Vagina (tissue), 2 donors: ENCODE measurements around the gene DTYMK. TPM values are rescaled to one million over a fixed set of nuclear protein-coding genes. Genes with fewer than 3 reads are reported as not detected.

Experiments used
- DNase-seq, 2 donors: peaks; one replicate each; pipeline ENCODE4 v3.0.0-alpha.2; 2017; ENCODE audit errors: extremely low spot score in 2 of 2
- H3K27ac ChIP-seq: fragments of 200-600 bp; sonication (generic); one replicate; pipeline ENCODE4 v1.5.1; 2019
- H3K27me3 ChIP-seq: fragments of 200-600 bp; sonication (generic); one replicate; pipeline ENCODE4 v1.5.1; 2019
- H3K36me3 ChIP-seq, 2 donors: fragments of 200-600 bp; sonication (generic); one replicate each; pipeline ENCODE4 v1.5.1; 2017 to 2019
- H3K4me1 ChIP-seq: fragments of 200-600 bp; sonication (generic); one replicate; pipeline ENCODE4 v1.5.1; 2019
- H3K4me3 ChIP-seq, 2 donors: fragments of 200-600 bp; sonication (generic); 1 replicate in 1 of 2; 2 replicates in 1 of 2; pipeline ENCODE4 v1.5.1; 2016 to 2019
- H3K9me3 ChIP-seq: fragments of 200-600 bp; sonication (generic); one replicate; pipeline ENCODE4 v1.5.1; 2019
- CTCF ChIP-seq, 3 experiments: fragments of 450-650 bp in 2 of 3; fragments of 200-600 bp in 1 of 3; sonication (generic) in 1 of 3; IDR thresholded peaks; one replicate each; pipeline ENCODE4 v1.5.1; 2017 to 2019; ENCODE audit warnings: antibody characterized with exemption in 3 of 3, mild to moderate bottlenecking in 2 of 3, moderate library complexity in 2 of 3
- POLR2A ChIP-seq, 2 donors: fragments of 450-650 bp; IDR thresholded peaks; one replicate each; pipeline ENCODE4 v1.6.1; 2017; ENCODE audit warnings: antibody characterized with exemption in 2 of 2, mild to moderate bottlenecking in 2 of 2, moderate library complexity in 2 of 2
- POLR2AphosphoS5 ChIP-seq, 2 donors: sonication (generic); formaldehyde crosslinking; IDR thresholded peaks; one replicate each; pipeline ENCODE4 v1.9.0; 2017; ENCODE audit warnings: antibody characterized with exemption in 2 of 2, mild to moderate bottlenecking in 2 of 2, low read depth in 1 of 2; ENCODE audit not compliant: insufficient read depth in 1 of 2
- intact Hi-C: fragments of 100-400 bp; cut with DNase I; formaldehyde crosslinking; loops from one replicate; pipeline ENCODE4 v1.15.1; 2023
- total RNA-seq: library from RNA; depleted of rRNA; stranded (reverse); fragments of >200 nt; gene quantifications from one replicate; pipeline ENCODE4 v1.2.3, GENCODE V29; 2016

Gene DTYMK, protein sequence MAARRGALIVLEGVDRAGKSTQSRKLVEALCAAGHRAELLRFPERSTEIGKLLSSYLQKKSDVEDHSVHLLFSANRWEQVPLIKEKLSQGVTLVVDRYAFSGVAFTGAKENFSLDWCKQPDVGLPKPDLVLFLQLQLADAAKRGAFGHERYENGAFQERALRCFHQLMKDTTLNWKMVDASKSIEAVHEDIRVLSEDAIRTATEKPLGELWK
- 14.7 TPM for total RNA-seq

GRCh38 chr2:241686650-241687425 is at the start of gene DTYMK:
TSS of gene DTYMK (minus strand) at chr2:241686815. CDS start at chr2:241686783, 32 bp downstream.
- peaks cover 0 to 22% of the 10 kb centered on the region in 2 donors for H3K36me3 ChIP-seq
- peak in 1 of 2 donors; percentile 95 for DNase-seq
- H3K4me1 ChIP-seq: peaks cover 36% of the 10 kb centered on the region
- H3K4me3 ChIP-seq: peak within 1 kb of the TSS; percentile 80 to 99
- TF ChIP-seq CTCF (IDR thresholded peaks at IDR 0.05) (peak in 1 of 3 experiments; percentile 1), POLR2A (IDR thresholded peaks at IDR 0.05) (peak in 1 of 2 donors; percentile 72), POLR2AphosphoS5 (IDR thresholded peaks at IDR 0.05; ENCODE audit: insufficient read depth in 1 of 2, low read depth in 1 of 2) (peak; percentile 17 to 58)
- peak within 1 kb of the TSS; percentile 88 for H3K27ac ChIP-seq
- intact Hi-C loops: loop anchor here (2.0 kb wide), 1 partner anchor 16 kb away; the partner anchor contains the start of gene ING5
- no peaks in the 10 kb centered on the region for H3K27me3 ChIP-seq
- H3K9me3 ChIP-seq: no peaks in the 10 kb centered on the region

DNA sequence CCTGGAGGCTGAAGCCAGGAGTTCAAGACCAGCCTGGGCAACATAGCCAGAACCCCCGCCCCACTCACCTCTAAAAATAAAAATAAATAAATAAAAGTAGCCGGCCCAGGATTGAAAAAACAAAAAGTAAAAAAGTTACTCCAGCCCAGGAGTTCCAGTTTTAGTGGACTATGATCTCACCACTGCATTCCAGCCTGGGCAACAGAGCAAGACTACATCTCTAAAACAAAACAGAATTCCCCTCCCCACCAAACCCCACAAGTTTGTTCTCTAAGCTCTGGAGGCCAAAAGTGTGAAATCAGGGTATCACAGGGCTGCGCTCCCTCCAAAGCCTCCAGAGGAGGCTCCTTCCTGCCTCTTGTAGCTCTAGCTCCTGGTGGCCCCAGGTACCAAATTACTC is 49.5 kb upstream of the DTYMK start:
- H3K4me3 ChIP-seq: no peak overlapping the region

GRCh38 chr2:241734467-241735208 is 48.0 kb upstream of the DTYMK start, which contains the start of gene D2HGDH:
TSS of gene D2HGDH (plus strand) at chr2:241734630. CDS start at chr2:241735225, 595 bp downstream.
- peak within 1 kb of the TSS; percentile 90 for H3K27ac ChIP-seq
- TF ChIP-seq POLR2AphosphoS5 (IDR thresholded peaks at IDR 0.05; ENCODE audit: insufficient read depth in 1 of 2, low read depth in 1 of 2) (no peak), POLR2A (IDR thresholded peaks at IDR 0.05) (peak in 1 of 2 donors; percentile 85), CTCF (IDR thresholded peaks at IDR 0.05) (no peak)
- peaks cover 30% of the 10 kb centered on the region for H3K4me1 ChIP-seq
- H3K4me3 ChIP-seq: peak within 1 kb of the TSS; percentile 88 to 98
- H3K9me3 ChIP-seq: no peaks in the 10 kb centered on the region
- DNase-seq: peak in 1 of 2 donors; percentile 90
- no peaks in the 10 kb centered on the region for H3K36me3 ChIP-seq
- H3K27me3 ChIP-seq: no peaks in the 10 kb centered on the region
- intact Hi-C loops: loop anchor here (5.0 kb wide), 1 partner anchor 358 kb away; no protein-coding TSS in a partner anchor

More for the DNA sequence above, 49.5 kb upstream of the DTYMK start:
- H3K4me1 ChIP-seq: peaks cover 30% of the 10 kb centered on the region
- no peak for DNase-seq
- H3K9me3 ChIP-seq: no peaks in the 10 kb centered on the region
- H3K36me3 ChIP-seq: no peaks in the 10 kb centered on the region
- no peaks in the 10 kb centered on the region for H3K27me3 ChIP-seq
- peak overlapping the region; percentile 90 for H3K27ac ChIP-seq
- TF ChIP-seq CTCF (IDR thresholded peaks at IDR 0.05): no peak
- no peak for TF ChIP-seq POLR2AphosphoS5 (IDR thresholded peaks at IDR 0.05; ENCODE audit: insufficient read depth in 1 of 2, low read depth in 1 of 2)
- TF ChIP-seq POLR2A (IDR thresholded peaks at IDR 0.05): no peak
- intact Hi-C loops: no loop called here

- intact Hi-C loops: loop anchor here (5.0 kb wide), 1 partner anchor 358 kb away; no protein-coding TSS in a partner anchor
- peak overlapping the region; percentile 88 to 98 for H3K4me3 ChIP-seq
- H3K36me3 ChIP-seq: no peaks in the 10 kb centered on the region
- no peaks in the 10 kb centered on the region for H3K27me3 ChIP-seq
- no peak for DNase-seq
- H3K9me3 ChIP-seq: no peaks in the 10 kb centered on the region
- TF ChIP-seq CTCF (IDR thresholded peaks at IDR 0.05): no peak
- peak in 1 of 2 donors; percentile 54 for TF ChIP-seq POLR2AphosphoS5 (IDR thresholded peaks at IDR 0.05; ENCODE audit: insufficient read depth in 1 of 2, low read depth in 1 of 2)
- no peak for TF ChIP-seq POLR2A (IDR thresholded peaks at IDR 0.05)
- H3K4me1 ChIP-seq: peaks cover 30% of the 10 kb centered on the region
- peak overlapping the region; percentile 90 for H3K27ac ChIP-seq
These were observed 47.5 kb upstream of the DTYMK start for GRCh38 chr2:241734208-241734466.
